Measurements from ENCODE around the gene HERPUD2.

Gene HERPUD2

DNA sequence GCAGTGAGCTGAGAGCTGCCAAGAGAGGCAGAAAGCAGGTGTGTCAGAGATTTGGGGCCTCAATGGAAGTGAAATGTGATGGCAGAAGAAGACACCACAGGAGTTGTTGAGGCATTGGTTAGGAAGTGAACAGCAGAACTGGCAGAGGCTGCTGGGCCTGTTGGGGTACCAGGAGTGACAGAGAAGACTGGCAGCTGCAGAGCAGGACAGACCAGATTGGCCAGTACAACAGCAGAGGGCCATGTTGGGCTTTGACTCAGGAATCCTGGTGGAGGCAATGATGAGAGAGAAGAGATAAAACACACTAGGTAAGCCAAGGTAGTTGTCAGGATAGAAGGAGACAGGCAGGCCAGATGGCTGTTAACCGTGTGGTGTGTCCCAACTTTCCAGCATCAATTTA is 19.9 kb upstream of the HERPUD2 start:
- no peak overlapping the region for H3K27ac ChIP-seq (ENCODE audit: low read depth, low read length)
- H3K9me3 ChIP-seq (ENCODE audit: control insufficient read depth in 5 of 5, low read length in 5 of 5): no peaks in the 10 kb centered on the region
- no peak overlapping the region for H3K4me3 ChIP-seq (ENCODE audit: low read depth in 1 of 5, low read length in 5 of 5)
- no peaks in the 10 kb centered on the region for H3K36me3 ChIP-seq (ENCODE audit: control insufficient read depth in 5 of 5, insufficient read depth in 5 of 5, low read length in 5 of 5)
- no peaks in the 10 kb centered on the region for H3K27me3 ChIP-seq (ENCODE audit: control insufficient read depth in 5 of 5, insufficient read depth in 4 of 5, low read length in 5 of 5)
- peaks cover 0 to 12% (median 10%) of the 10 kb centered on the region in 5 donors for H3K4me1 ChIP-seq (ENCODE audit: control insufficient read depth in 5 of 5, insufficient read depth in 5 of 5, low read length in 5 of 5)
- H3K9ac ChIP-seq (ENCODE audit: low read length in 5 of 5): no peak overlapping the region

DNA sequence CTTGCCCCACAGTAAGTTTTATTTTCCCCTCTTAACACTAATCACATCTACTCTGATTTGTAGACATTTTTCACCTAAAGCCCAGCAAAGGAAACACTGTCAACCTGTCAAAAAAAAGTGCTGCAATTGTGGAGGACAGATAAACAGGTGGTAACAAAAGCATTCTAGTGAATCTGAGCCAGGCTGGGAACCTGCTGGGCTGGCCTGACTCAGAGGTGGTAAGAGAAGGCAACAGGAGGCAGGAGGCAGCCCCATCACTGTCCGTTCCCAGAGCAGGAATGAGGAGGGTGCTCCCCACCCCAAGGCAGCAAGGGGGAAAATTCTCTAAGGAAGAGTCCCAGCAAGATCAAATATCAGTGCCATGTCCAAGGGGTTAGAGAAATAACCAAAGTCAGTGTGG is 19.5 kb upstream of the HERPUD2 start:
- H3K4me3 ChIP-seq (ENCODE audit: low read depth in 1 of 5, low read length in 5 of 5): no peak overlapping the region
- no peaks in the 10 kb centered on the region for H3K9me3 ChIP-seq (ENCODE audit: control insufficient read depth in 5 of 5, low read length in 5 of 5)
- no peaks in the 10 kb centered on the region for H3K36me3 ChIP-seq (ENCODE audit: control insufficient read depth in 5 of 5, insufficient read depth in 5 of 5, low read length in 5 of 5)
- no peaks in the 10 kb centered on the region for H3K27me3 ChIP-seq (ENCODE audit: control insufficient read depth in 5 of 5, insufficient read depth in 4 of 5, low read length in 5 of 5)
- H3K4me1 ChIP-seq (ENCODE audit: control insufficient read depth in 5 of 5, insufficient read depth in 5 of 5, low read length in 5 of 5): peaks cover 0 to 15% (median 12%) of the 10 kb centered on the region in 5 donors
- H3K9ac ChIP-seq (ENCODE audit: low read length in 5 of 5): no peak overlapping the region
- no peak overlapping the region for H3K27ac ChIP-seq (ENCODE audit: low read depth, low read length)

- Histone ChIP-seq H3K4me3 (ENCODE audit: low read depth in 1 of 5, low read length in 5 of 5) (no peak overlapping the region), H3K36me3 (ENCODE audit: control insufficient read depth in 5 of 5, insufficient read depth in 5 of 5, low read length in 5 of 5) (no peaks in the 10 kb centered on the region), H3K9me3 (ENCODE audit: control insufficient read depth in 5 of 5, low read length in 5 of 5) (no peaks in the 10 kb centered on the region), H3K27ac (ENCODE audit: low read depth, low read length) (no peak overlapping the region), H3K4me1 (ENCODE audit: control insufficient read depth in 5 of 5, insufficient read depth in 5 of 5, low read length in 5 of 5) (peaks cover 0 to 15% (median 12%) of the 10 kb centered on the region in 5 donors), H3K9ac (ENCODE audit: low read length in 5 of 5) (no peak overlapping the region), H3K27me3 (ENCODE audit: control insufficient read depth in 5 of 5, insufficient read depth in 4 of 5, low read length in 5 of 5) (no peaks in the 10 kb centered on the region)
Measured at GRCh38 chr7:35712563-35713226, 17.8 kb upstream of the HERPUD2 start.

- no peaks in the 10 kb centered on the region for H3K9me3 ChIP-seq (ENCODE audit: control insufficient read depth in 5 of 5, low read length in 5 of 5)
- H3K4me3 ChIP-seq (ENCODE audit: low read depth in 1 of 5, low read length in 5 of 5): no peak overlapping the region
- H3K9ac ChIP-seq (ENCODE audit: low read length in 5 of 5): no peak overlapping the region
- H3K36me3 ChIP-seq (ENCODE audit: control insufficient read depth in 5 of 5, insufficient read depth in 5 of 5, low read length in 5 of 5): no peaks in the 10 kb centered on the region
- H3K4me1 ChIP-seq (ENCODE audit: control insufficient read depth in 5 of 5, insufficient read depth in 5 of 5, low read length in 5 of 5): peaks cover 0 to 5% (median 4%) of the 10 kb centered on the region in 5 donors
- no peak overlapping the region for H3K27ac ChIP-seq (ENCODE audit: low read depth, low read length)
- no peaks in the 10 kb centered on the region for H3K27me3 ChIP-seq (ENCODE audit: control insufficient read depth in 5 of 5, insufficient read depth in 4 of 5, low read length in 5 of 5)
Measured at GRCh38 chr7:35707422-35707821, 12.5 kb upstream of the HERPUD2 start.

DNA sequence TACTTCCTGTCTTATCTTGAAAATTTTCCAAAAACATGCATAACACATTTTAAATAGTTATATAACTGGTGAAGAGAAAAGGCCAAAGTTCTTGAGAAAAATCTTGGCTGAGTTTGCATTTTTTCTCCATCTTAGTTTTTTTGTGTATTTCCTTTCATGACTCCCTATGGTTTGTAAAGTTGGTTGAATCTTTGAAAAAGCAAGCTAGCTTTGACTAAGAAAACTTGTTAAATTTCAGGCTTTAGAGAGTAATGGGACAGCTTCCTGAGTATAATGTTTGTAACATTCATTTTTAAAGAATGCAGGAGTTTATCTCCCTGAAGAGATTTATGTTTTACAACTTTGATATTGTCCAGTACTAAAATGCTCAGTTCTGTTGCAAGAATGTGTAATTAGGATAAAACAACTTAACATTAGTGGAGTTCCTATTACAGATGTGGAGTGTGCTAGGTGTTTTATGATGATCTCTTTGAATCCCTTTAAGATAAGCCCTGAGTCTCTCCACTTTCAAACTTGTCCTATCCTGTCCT is 11.1 kb upstream of the HERPUD2 start:
- no peak overlapping the region for H3K4me3 ChIP-seq (ENCODE audit: low read depth in 1 of 5, low read length in 5 of 5)
- H3K9ac ChIP-seq (ENCODE audit: low read length in 5 of 5): no peak overlapping the region
- no peaks in the 10 kb centered on the region for H3K9me3 ChIP-seq (ENCODE audit: control insufficient read depth in 5 of 5, low read length in 5 of 5)
- H3K4me1 ChIP-seq (ENCODE audit: control insufficient read depth in 5 of 5, insufficient read depth in 5 of 5, low read length in 5 of 5): peaks cover 0 to 5% (median 4%) of the 10 kb centered on the region in 5 donors
- no peak overlapping the region for H3K27ac ChIP-seq (ENCODE audit: low read depth, low read length)
- no peaks in the 10 kb centered on the region for H3K27me3 ChIP-seq (ENCODE audit: control insufficient read depth in 5 of 5, insufficient read depth in 4 of 5, low read length in 5 of 5)
- H3K36me3 ChIP-seq (ENCODE audit: control insufficient read depth in 5 of 5, insufficient read depth in 5 of 5, low read length in 5 of 5): no peaks in the 10 kb centered on the region

GRCh38 chr7:35704261-35704660 is 9.3 kb upstream of the HERPUD2 start:
- no peak overlapping the region for H3K4me3 ChIP-seq (ENCODE audit: low read depth in 1 of 5, low read length in 5 of 5)
- H3K9me3 ChIP-seq (ENCODE audit: control insufficient read depth in 5 of 5, low read length in 5 of 5): no peaks in the 10 kb centered on the region
- no peaks in the 10 kb centered on the region for H3K27me3 ChIP-seq (ENCODE audit: control insufficient read depth in 5 of 5, insufficient read depth in 4 of 5, low read length in 5 of 5)
- no peaks in the 10 kb centered on the region for H3K4me1 ChIP-seq (ENCODE audit: control insufficient read depth in 5 of 5, insufficient read depth in 5 of 5, low read length in 5 of 5)
- H3K9ac ChIP-seq (ENCODE audit: low read length in 5 of 5): no peak overlapping the region
- H3K27ac ChIP-seq (ENCODE audit: low read depth, low read length): no peak overlapping the region
- H3K36me3 ChIP-seq (ENCODE audit: control insufficient read depth in 5 of 5, insufficient read depth in 5 of 5, low read length in 5 of 5): no peaks in the 10 kb centered on the region

GRCh38 chr7:35702541-35702940 is 7.6 kb upstream of the HERPUD2 start:
- Histone ChIP-seq H3K36me3 (ENCODE audit: control insufficient read depth in 5 of 5, insufficient read depth in 5 of 5, low read length in 5 of 5) (no peaks in the 10 kb centered on the region), H3K4me1 (ENCODE audit: control insufficient read depth in 5 of 5, insufficient read depth in 5 of 5, low read length in 5 of 5) (no peaks in the 10 kb centered on the region), H3K27me3 (ENCODE audit: control insufficient read depth in 5 of 5, insufficient read depth in 4 of 5, low read length in 5 of 5) (no peaks in the 10 kb centered on the region)

GRCh38 chr7:35701287-35701900 is 6.5 kb upstream of the HERPUD2 start:
- no peaks in the 10 kb centered on the region for H3K4me1 ChIP-seq (ENCODE audit: control insufficient read depth in 5 of 5, insufficient read depth in 5 of 5, low read length in 5 of 5)
- H3K9ac ChIP-seq (ENCODE audit: low read length in 5 of 5): no peak overlapping the region
- no peak overlapping the region for H3K4me3 ChIP-seq (ENCODE audit: low read depth in 1 of 5, low read length in 5 of 5)
- no peak overlapping the region for H3K27ac ChIP-seq (ENCODE audit: low read depth, low read length)
- no peaks in the 10 kb centered on the region for H3K36me3 ChIP-seq (ENCODE audit: control insufficient read depth in 5 of 5, insufficient read depth in 5 of 5, low read length in 5 of 5)
- no peaks in the 10 kb centered on the region for H3K27me3 ChIP-seq (ENCODE audit: control insufficient read depth in 5 of 5, insufficient read depth in 4 of 5, low read length in 5 of 5)
- peaks cover 0 to 5% (median 0%) of the 10 kb centered on the region in 5 donors for H3K9me3 ChIP-seq (ENCODE audit: control insufficient read depth in 5 of 5, low read length in 5 of 5)

More at GRCh38 chr7:35702541-35702940, 7.6 kb upstream of the HERPUD2 start:
- H3K9me3 ChIP-seq (ENCODE audit: control insufficient read depth in 5 of 5, low read length in 5 of 5): no peaks in the 10 kb centered on the region
- no peak overlapping the region for H3K27ac ChIP-seq (ENCODE audit: low read depth, low read length)
- H3K9ac ChIP-seq (ENCODE audit: low read length in 5 of 5): no peak overlapping the region
- no peak overlapping the region for H3K4me3 ChIP-seq (ENCODE audit: low read depth in 1 of 5, low read length in 5 of 5)

- H3K4me3 ChIP-seq (ENCODE audit: low read depth in 1 of 5, low read length in 5 of 5): no peak overlapping the region
- no peaks in the 10 kb centered on the region for H3K36me3 ChIP-seq (ENCODE audit: control insufficient read depth in 5 of 5, insufficient read depth in 5 of 5, low read length in 5 of 5)
- H3K27ac ChIP-seq (ENCODE audit: low read depth, low read length): no peak overlapping the region
- peaks cover 0 to 5% (median 0%) of the 10 kb centered on the region in 5 donors for H3K9me3 ChIP-seq (ENCODE audit: control insufficient read depth in 5 of 5, low read length in 5 of 5)
- no peaks in the 10 kb centered on the region for H3K27me3 ChIP-seq (ENCODE audit: control insufficient read depth in 5 of 5, insufficient read depth in 4 of 5, low read length in 5 of 5)
- no peak overlapping the region for H3K9ac ChIP-seq (ENCODE audit: low read length in 5 of 5)
- H3K4me1 ChIP-seq (ENCODE audit: control insufficient read depth in 5 of 5, insufficient read depth in 5 of 5, low read length in 5 of 5): peaks cover 0 to 3% (median 2%) of the 10 kb centered on the region in 5 donors
Measured at GRCh38 chr7:35700865-35701264, 5.9 kb upstream of the HERPUD2 start.

GRCh38 chr7:35700333-35700732 is 5.4 kb upstream of the HERPUD2 start:
- no peak overlapping the region for H3K27ac ChIP-seq (ENCODE audit: low read depth, low read length)

More at GRCh38 chr7:35700333-35700732, 5.4 kb upstream of the HERPUD2 start:
- peaks cover 3 to 8% (median 7%) of the 10 kb centered on the region in 5 donors for H3K4me1 ChIP-seq (ENCODE audit: control insufficient read depth in 5 of 5, insufficient read depth in 5 of 5, low read length in 5 of 5)
- no peak overlapping the region for H3K4me3 ChIP-seq (ENCODE audit: low read depth in 1 of 5, low read length in 5 of 5)
- no peak overlapping the region for H3K9ac ChIP-seq (ENCODE audit: low read length in 5 of 5)
- H3K27me3 ChIP-seq (ENCODE audit: control insufficient read depth in 5 of 5, insufficient read depth in 4 of 5, low read length in 5 of 5): no peaks in the 10 kb centered on the region
- H3K36me3 ChIP-seq (ENCODE audit: control insufficient read depth in 5 of 5, insufficient read depth in 5 of 5, low read length in 5 of 5): no peaks in the 10 kb centered on the region
- H3K9me3 ChIP-seq (ENCODE audit: control insufficient read depth in 5 of 5, low read length in 5 of 5): peaks cover 0 to 5% (median 0%) of the 10 kb centered on the region in 5 donors

Data from subcutaneous abdominal adipose tissue (tissue), 5 donors.